ENCODE data around the gene ZNF471.

The ZNF471 gene

DNA sequence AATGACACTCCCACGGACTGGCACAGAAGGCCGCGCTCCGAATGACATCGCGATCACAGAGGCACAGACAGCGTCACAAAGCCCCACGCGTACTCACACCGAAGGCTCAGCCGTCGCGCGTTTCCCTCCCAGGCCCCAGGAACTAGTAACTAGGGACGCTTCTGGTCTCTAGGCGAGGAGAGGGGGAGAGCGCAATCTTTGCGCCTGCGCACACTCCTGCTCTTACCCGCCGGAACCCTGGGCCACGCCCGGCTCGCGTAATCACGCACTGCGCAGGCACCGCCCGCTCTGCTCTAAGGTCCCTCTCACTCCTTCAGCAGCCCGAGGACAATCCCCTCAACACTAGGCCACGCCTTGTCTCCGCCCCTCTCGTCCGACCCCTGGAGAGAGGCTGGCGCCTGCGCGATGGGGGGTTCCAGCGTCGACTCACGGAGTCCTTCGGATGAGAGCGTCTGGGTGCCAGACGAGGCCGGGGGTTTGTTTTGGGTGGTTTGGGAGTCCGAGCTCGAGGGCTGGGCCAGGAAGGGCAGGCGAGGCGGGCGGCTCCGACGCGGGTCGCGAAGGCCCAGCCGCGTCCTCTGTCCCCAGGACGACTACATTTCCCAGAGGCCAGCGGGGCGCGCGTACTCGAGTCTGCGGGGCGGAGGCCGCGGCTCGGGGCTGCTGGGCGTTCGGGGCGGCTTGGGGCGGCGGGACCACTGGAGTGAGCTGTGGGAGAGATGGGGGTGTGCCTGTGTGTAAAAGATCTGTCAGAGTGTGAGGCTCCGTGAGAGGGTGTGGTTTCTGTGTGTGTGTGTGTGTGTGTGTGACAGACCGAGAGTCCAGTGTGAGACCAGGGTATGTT is at the start of gene ZNF471:
TSS of gene ZNF471 (plus strand) at position 410 of the 844 bp plus-strand sequence. CDS start 3,717 bp downstream, outside the sequence.
- DNase-seq (ENCODE audit: low read depth in 2 of 2): peak; percentile 71 to 81

GRCh38 chr19:56474308-56474707 is 33.3 kb upstream of the ZNF471 start:
- no peak for DNase-seq (ENCODE audit: low read depth in 2 of 2)

GRCh38 chr19:56476093-56476492 is 31.6 kb upstream of the ZNF471 start:
- no peak for DNase-seq (ENCODE audit: low read depth in 2 of 2)

- DNase-seq (ENCODE audit: low read depth in 2 of 2): peak; percentile 5 to 10
Measured at GRCh38 chr19:56476651-56477428, 30.8 kb upstream of the ZNF471 start, which contains the start of gene ZNF667. ZNF667 (minus strand) TSS chr19:56477345; CDS start chr19:56462370, 14,975 bp downstream.

GRCh38 chr19:56477429-56478338 is 30.0 kb upstream of the ZNF471 start:
- peak; percentile 50 to 55 for DNase-seq (ENCODE audit: low read depth in 2 of 2)

- no peak for DNase-seq (ENCODE audit: low read depth in 2 of 2)
Measured at GRCh38 chr19:56491399-56491798, 16.3 kb upstream of the ZNF471 start.

GRCh38 chr19:56504581-56504980 is 3.1 kb upstream of the ZNF471 start:
- no peak for DNase-seq (ENCODE audit: low read depth in 2 of 2)

DNA sequence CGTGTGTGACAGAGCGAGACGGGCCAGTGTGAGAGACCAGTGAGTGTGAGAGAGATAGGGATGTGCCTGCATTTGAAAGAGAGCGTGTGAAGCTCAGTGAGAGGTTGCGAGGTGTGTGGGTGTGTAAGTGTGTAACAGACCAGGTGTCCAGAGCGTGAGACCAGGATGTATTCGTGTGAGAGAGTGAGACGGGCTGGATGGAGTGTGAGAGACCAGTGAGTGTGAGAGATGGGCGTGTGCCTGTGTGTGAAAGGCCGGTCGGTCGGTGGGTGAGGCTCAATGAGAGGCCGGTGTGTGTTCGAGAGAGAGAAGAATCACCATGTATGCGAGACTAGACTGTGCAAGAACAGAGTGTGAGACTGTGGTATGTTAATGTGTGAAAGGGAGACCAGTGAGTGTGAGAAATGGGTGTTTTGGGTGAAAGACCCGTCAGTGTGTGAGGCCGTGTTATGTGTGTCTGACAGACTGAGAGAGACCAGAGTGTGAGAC is 679 bp downstream of the ZNF471 start:
- no peak for DNase-seq (ENCODE audit: low read depth in 2 of 2)

DNA sequence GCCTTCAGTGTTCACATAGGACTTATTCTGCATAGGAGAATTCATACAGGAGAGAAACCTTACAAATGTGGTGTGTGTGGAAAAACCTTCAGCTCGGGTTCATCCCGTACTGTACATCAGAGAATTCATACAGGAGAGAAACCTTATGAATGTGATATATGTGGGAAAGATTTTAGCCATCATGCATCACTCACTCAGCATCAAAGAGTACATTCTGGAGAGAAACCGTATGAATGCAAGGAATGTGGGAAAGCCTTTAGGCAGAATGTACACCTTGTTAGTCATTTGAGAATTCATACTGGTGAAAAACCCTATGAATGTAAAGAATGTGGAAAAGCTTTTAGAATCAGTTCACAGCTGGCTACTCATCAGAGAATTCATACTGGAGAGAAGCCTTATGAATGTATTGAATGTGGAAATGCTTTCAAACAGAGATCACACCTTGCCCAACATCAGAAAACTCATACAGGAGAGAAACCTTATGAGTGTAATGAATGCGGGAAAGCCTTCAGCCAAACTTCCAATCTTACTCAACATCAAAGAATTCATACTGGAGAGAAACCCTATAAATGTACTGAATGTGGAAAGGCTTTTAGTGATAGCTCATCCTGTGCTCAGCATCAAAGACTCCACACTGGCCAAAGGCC is 17.7 kb downstream of the ZNF471 start:
- no peak for DNase-seq (ENCODE audit: low read depth in 2 of 2)

- no peak for DNase-seq (ENCODE audit: low read depth in 2 of 2)
Measured at GRCh38 chr19:56537442-56537841, 29.8 kb downstream of the ZNF471 start.

GRCh38 chr19:56538254-56538760 is 30.7 kb downstream of the ZNF471 start:
- peak; percentile 77 to 86 for DNase-seq (ENCODE audit: low read depth in 2 of 2)

DNA sequence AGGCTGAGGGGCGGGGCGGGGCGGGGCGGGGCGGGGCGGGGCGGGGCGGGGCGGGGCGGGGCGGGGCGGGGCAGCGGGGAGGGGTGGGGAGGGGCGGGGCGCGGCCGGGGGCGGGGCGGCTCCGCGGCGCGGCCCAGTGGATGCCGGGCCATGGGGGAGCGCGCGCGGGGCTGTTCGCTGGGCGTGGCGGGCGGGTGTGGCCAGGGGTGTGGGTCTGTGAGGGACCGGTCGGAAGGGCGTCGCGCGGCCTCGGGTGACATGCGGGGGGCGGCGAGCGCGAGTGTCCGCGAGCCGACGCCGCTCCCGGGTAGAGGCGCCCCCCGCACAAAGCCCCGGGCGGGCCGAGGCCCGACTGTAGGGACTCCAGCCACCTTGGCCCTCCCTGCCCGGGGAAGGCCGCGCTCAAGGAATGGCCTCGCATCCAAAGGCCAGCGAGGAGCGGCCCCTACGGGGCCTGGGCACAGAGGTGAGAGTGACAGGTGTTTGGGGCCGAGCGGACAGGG is 31.2 kb downstream of the ZNF471 start, which contains the start of gene ZFP28:
TSS of gene ZFP28 (plus strand) at position 188 of the 503 bp plus-strand sequence. CDS start at position 259, 71 bp downstream.
- DNase-seq (ENCODE audit: low read depth in 2 of 2): peak in 1 of 2 donors; percentile 52

DNA sequence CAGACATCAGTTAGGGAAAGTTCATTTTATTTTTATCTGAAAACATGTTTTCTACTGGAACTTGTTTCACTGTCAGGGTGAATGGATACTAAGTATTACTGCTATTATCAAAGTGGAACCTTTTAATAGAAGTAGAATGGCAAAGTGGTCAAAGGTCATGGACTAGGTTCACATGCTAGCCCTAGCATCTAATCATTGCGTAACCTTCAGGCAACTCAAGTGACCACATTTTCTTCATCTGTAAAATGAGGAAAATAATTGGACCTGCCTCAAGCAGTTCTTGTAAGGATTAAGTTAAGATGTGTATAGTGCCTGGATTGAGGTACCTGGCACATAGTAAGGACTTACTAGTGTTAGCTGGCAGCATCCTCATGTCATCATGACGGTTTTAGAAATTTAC is 36.1 kb downstream of the ZNF471 start:
- no peak for DNase-seq (ENCODE audit: low read depth in 2 of 2)

DNA sequence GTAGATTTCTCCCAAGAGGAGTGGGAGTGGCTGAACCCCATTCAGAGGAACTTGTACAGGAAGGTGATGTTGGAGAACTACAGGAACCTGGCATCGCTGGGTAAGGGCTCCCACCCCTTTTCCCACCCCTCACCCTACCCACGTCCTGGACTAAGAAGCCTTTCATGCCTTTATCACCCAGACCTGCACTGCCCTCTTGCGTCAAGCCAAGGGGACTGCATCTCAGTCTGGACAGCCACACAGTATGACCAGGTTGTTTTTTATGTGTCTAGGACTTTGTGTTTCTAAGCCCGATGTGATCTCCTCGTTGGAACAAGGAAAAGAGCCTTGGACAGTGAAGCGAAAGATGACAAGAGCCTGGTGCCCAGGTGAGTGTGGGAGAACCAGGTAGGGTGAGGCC is 39.9 kb downstream of the ZNF471 start:
- DNase-seq (ENCODE audit: low read depth in 2 of 2): no peak

- DNase-seq (ENCODE audit: low read depth in 2 of 2): no peak
Measured at GRCh38 chr19:56554272-56554869, 46.7 kb downstream of the ZNF471 start.

DNA sequence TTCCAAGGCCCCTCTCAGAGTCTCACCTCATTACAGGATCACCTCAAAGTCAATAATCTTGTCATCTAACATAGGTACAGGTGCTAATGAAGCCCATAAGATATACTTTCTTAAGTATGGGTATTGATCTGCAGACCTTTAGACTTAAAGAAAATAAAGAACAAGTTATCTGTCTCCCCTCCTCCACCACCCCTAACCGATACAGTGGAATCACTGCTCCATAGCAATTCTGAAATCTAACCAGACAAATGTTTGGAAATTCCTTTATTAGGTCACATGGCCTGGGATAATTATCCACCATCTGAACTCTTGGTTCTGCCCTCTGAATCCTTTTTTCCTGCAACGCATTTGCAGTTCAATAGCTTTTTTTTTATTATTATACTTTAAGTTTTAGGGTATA is 55.1 kb downstream of the ZNF471 start:
- no peak for DNase-seq (ENCODE audit: low read depth in 2 of 2)

GRCh38 chr19:56566904-56567273 is 59.2 kb downstream of the ZNF471 start:
- DNase-seq (ENCODE audit: low read depth in 2 of 2): peak; percentile 24 to 36

DNA sequence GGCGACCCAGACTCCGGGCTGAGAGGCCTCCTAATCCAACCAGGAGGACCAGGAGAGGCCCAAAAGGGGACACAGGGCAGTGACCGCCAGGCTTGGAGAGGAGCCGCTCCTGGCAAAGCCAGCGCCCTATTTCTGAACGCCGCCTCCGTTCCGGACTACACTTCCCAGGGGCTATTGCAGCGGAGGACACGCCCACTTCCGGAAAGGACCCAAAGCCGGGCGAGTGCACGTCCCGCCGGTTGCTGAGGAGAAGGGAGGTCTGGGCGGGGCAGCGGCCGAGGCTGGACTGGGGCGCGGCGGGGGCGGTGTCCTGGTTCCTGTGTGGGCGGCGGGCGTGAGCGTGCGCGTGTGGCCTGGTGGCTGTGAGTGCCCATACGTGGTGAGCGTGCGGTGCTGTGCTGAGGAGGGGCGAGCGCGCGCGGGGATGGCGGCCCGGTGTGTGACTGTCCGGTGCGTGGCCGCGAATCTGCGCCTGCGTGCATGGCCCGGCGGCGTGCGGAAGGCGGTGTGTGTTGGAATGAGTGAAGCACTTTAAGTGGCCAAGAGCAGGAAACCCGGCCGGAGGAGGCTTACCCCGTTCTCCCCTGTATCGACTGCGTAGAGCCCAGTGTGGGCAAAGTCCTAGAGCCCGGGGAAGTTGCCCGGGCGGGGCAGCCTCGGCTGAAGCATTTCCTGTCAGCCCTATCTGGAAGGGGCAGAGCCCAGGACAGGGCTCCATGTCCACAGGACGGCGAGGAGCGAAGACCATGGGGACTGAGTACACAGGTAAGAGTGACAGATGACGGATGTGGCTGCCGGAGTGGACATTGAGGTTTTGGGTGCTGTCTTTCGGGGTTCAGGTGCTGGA is 59.8 kb downstream of the ZNF471 start, which contains the start of gene ZNF470:
TSS of gene ZNF470 (plus strand) at position 195 of the 847 bp plus-strand sequence. CDS start 2,844 bp downstream, outside the sequence.
- DNase-seq (ENCODE audit: low read depth in 2 of 2): peak; percentile 77 to 84

GRCh38 chr19:56572589-56572988 is 64.9 kb downstream of the ZNF471 start:
- DNase-seq (ENCODE audit: low read depth in 2 of 2): no peak

Data from stimulated activated CD8-positive, alpha-beta memory T cell treated with anti-CD3 and anti-CD28 coated beads, Interleukin-2, amount 100 ng/mL, for 48 hours (primary cell).